ENCODE results near the gene TRAF3IP3.

The TRAF3IP3 gene

DNA sequence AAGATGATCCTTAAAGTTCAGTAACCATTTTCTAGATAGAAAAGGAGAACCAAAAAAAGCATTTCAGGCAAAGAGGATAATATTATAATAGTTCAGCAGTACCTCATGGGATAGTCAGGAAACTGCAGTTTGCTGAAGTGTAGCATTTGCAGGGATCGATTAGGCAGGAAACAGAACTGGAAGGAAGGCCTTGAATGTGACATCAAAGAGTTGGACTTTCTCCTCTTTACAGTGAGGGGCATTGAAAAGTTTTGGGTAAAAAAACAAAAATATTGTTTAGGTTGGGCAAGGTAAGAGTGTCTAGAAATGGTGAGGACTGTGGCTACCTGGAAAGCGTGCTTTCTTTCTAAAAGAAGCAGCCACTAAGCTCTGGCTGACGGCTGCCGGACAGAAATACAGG is 58.0 kb downstream of the TRAF3IP3 start:
- H3K27me3 ChIP-seq = peaks cover 6% of the 10 kb centered on the region
- H3K36me3 ChIP-seq = no peaks in the 10 kb centered on the region
- H3K4me3 ChIP-seq (ENCODE audit: low read depth in 1 of 2, low read length in 1 of 2) = no peak overlapping the region
- no peaks in the 10 kb centered on the region for H3K9me3 ChIP-seq
- TF ChIP-seq, protein P1, sequence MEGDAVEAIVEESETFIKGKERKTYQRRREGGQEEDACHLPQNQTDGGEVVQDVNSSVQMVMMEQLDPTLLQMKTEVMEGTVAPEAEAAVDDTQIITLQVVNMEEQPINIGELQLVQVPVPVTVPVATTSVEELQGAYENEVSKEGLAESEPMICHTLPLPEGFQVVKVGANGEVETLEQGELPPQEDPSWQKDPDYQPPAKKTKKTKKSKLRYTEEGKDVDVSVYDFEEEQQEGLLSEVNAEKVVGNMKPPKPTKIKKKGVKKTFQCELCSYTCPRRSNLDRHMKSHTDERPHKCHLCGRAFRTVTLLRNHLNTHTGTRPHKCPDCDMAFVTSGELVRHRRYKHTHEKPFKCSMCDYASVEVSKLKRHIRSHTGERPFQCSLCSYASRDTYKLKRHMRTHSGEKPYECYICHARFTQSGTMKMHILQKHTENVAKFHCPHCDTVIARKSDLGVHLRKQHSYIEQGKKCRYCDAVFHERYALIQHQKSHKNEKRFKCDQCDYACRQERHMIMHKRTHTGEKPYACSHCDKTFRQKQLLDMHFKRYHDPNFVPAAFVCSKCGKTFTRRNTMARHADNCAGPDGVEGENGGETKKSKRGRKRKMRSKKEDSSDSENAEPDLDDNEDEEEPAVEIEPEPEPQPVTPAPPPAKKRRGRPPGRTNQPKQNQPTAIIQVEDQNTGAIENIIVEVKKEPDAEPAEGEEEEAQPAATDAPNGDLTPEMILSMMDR (IDR thresholded peaks at IDR 0.05) = no peak
- H3K4me1 ChIP-seq (ENCODE audit: control insufficient read depth in 1 of 2, insufficient read depth in 1 of 2, low read depth in 1 of 2, low read length in 1 of 2) = no peaks in the 10 kb centered on the region
- no peak overlapping the region for H3K27ac ChIP-seq

GRCh38 chr1:209815490-209815889 is 59.6 kb downstream of the TRAF3IP3 start:
- TF ChIP-seq, protein P1 (IDR thresholded peaks at IDR 0.05) = no peak
- Histone ChIP-seq H3K4me3 (ENCODE audit: low read depth in 1 of 2, low read length in 1 of 2) (no peak overlapping the region), H3K9me3 (no peaks in the 10 kb centered on the region), H3K4me1 (ENCODE audit: control insufficient read depth in 1 of 2, insufficient read depth in 1 of 2, low read depth in 1 of 2, low read length in 1 of 2) (no peaks in the 10 kb centered on the region), H3K36me3 (no peaks in the 10 kb centered on the region), H3K27ac (no peak overlapping the region), H3K27me3 (peaks cover 22% of the 10 kb centered on the region)

DNA sequence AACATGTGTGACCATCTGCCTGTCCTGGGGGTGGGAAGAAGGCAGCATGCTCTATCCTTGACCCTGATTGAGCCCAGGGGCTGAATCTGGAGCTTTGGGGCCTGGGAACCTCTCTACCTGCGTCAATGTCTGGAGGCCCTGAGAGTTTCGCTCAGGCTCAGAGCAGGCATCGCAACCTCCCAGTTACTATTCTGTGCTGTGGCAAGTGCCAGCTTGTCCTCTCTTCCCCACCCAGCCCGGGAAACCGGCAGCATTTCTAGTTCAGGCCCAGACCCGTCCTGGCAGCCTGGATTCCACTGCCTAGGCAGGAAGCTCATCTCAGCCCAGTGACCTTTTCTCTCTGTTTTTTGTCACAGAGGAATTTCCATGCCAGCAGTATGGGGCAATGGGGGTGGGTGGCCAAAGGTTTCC is 60.1 kb downstream of the TRAF3IP3 start:
- H3K27me3 ChIP-seq = peaks cover 27% of the 10 kb centered on the region
- no peaks in the 10 kb centered on the region for H3K4me1 ChIP-seq (ENCODE audit: control insufficient read depth in 1 of 2, insufficient read depth in 1 of 2, low read depth in 1 of 2, low read length in 1 of 2)
- no peak overlapping the region for H3K4me3 ChIP-seq (ENCODE audit: low read depth in 1 of 2, low read length in 1 of 2)
- TF ChIP-seq, protein P1 (IDR thresholded peaks at IDR 0.05) = no peak
- H3K27ac ChIP-seq = no peak overlapping the region
- H3K9me3 ChIP-seq = no peaks in the 10 kb centered on the region
- no peaks in the 10 kb centered on the region for H3K36me3 ChIP-seq

DNA sequence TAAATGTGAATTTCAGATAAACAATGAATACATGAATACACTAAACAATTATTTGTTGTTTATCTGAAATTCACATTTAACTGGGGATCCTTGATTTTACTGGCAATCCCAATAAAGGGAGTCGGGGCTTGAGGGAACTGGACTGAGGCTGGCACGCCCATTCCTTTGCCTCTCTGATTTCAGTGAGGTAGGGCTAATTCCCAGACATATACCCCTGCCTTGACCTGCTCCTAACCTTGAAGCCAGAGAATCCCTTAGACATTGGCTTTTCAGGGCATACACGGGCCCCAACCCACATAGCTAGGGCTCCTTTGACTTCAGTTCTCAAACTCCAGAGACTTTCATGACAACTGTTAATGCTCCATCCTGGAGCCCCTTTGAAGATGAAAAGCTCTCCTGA is 61.1 kb downstream of the TRAF3IP3 start:
- Histone ChIP-seq H3K4me1 (ENCODE audit: control insufficient read depth in 1 of 2, insufficient read depth in 1 of 2, low read depth in 1 of 2, low read length in 1 of 2) (no peaks in the 10 kb centered on the region), H3K27me3 (peaks cover 36% of the 10 kb centered on the region), H3K27ac (no peak overlapping the region), H3K9me3 (no peaks in the 10 kb centered on the region), H3K4me3 (ENCODE audit: low read depth in 1 of 2, low read length in 1 of 2) (no peak overlapping the region), H3K36me3 (no peaks in the 10 kb centered on the region)
- TF ChIP-seq, protein P1 (IDR thresholded peaks at IDR 0.05) = no peak

GRCh38 chr1:209817691-209818090 is 61.8 kb downstream of the TRAF3IP3 start:
- H3K4me1 ChIP-seq (ENCODE audit: control insufficient read depth in 1 of 2, insufficient read depth in 1 of 2, low read depth in 1 of 2, low read length in 1 of 2) = no peaks in the 10 kb centered on the region
- no peaks in the 10 kb centered on the region for H3K36me3 ChIP-seq
- no peak overlapping the region for H3K4me3 ChIP-seq (ENCODE audit: low read depth in 1 of 2, low read length in 1 of 2)
- TF ChIP-seq, protein P1 (IDR thresholded peaks at IDR 0.05) = no peak
- H3K9me3 ChIP-seq = no peaks in the 10 kb centered on the region
- H3K27ac ChIP-seq = no peak overlapping the region
- H3K27me3 ChIP-seq = peaks cover 44% of the 10 kb centered on the region

- no peaks in the 10 kb centered on the region for H3K9me3 ChIP-seq
- peaks cover 0 to 5% of the 10 kb centered on the region in 2 experiments for H3K4me1 ChIP-seq (ENCODE audit: control insufficient read depth in 1 of 2, insufficient read depth in 1 of 2, low read depth in 1 of 2, low read length in 1 of 2)
- H3K27ac ChIP-seq = no peak overlapping the region
- peaks cover 49% of the 10 kb centered on the region for H3K27me3 ChIP-seq
- H3K4me3 ChIP-seq (ENCODE audit: low read depth in 1 of 2, low read length in 1 of 2) = no peak overlapping the region
- TF ChIP-seq, protein P1 (IDR thresholded peaks at IDR 0.05) = no peak
- no peaks in the 10 kb centered on the region for H3K36me3 ChIP-seq
These were observed 63.2 kb downstream of the TRAF3IP3 start for GRCh38 chr1:209819058-209819457.
